ENCODE measurements around the gene SRD5A1. TPM values are rescaled to one million over a fixed set of nuclear protein-coding genes. Genes with fewer than 3 reads are reported as not detected.

SRD5A1 gene
- polyA plus RNA-seq, 2 of the 4 experiments (the other 2 are of a cell fraction): 9.7 to 25.4 TPM

- FAIRE-seq (no peak), ATAC-seq (no peak), DNase-seq (ENCODE audit: low read depth in 1 of 2, low spot score in 1 of 2) (no peak)
- 92% methylated on average over 3 of the region's 3 CpGs for WGBS (ENCODE audit: missing lambda C conversion rate)
- POLR2A ChIA-PET: no interaction called here
- TF ChIP-seq CEBPB (IDR thresholded peaks at IDR 0.05) (no peak), TP53 (CRISPR knock-in tag; IDR thresholded peaks at IDR 0.05) (no peak), ZFP36 (IDR thresholded peaks at IDR 0.05; ENCODE audit: borderline replicate concordance, partially characterized antibody) (no peak), ESRRA (IDR thresholded peaks at IDR 0.05; ENCODE audit: borderline replicate concordance, low read length) (no peak), ELK1 (IDR thresholded peaks at IDR 0.05; ENCODE audit: low read depth, low read length) (no peak), NR3C1 (IDR thresholded peaks at IDR 0.05) (no peak), POLR2AphosphoS2 (conservative IDR thresholded peaks at IDR 0.05; ENCODE audit: low read length) (no peak), EP300 (IDR thresholded peaks at IDR 0.05) (no peak)
- no peaks in the 10 kb centered on the region for H3K4me1 ChIP-seq
- H3K4me3 ChIP-seq: no peak overlapping the region
- no peak overlapping the region for H3K27ac ChIP-seq
- H3K4me2 ChIP-seq: no peak overlapping the region
- H3K9me3 ChIP-seq: peaks cover 14% of the 10 kb centered on the region; the same call in 2 of the 3 replicates
- CTCF ChIA-PET: no interaction called here
These were observed 27.4 kb downstream of the SRD5A1 start for GRCh38 chr5:6660688-6661087.

- FAIRE-seq: no peak
- H3K4me2 ChIP-seq: no peak overlapping the region
- no peak for DNase-seq (ENCODE audit: low read depth in 1 of 2, low spot score in 1 of 2)
- POLR2A ChIA-PET: no interaction called here
- 86% methylated on average over 14 of the region's 15 CpGs for WGBS (ENCODE audit: missing lambda C conversion rate)
- H3K4me3 ChIP-seq: no peak overlapping the region
- H3K27ac ChIP-seq: no peak overlapping the region
- ATAC-seq: no peak
- CTCF ChIA-PET: no interaction called here
- no peak for TF ChIP-seq JUN (IDR thresholded peaks at IDR 0.05)
- TF ChIP-seq JUNB (IDR thresholded peaks at IDR 0.05): no peak
- TF ChIP-seq HOXB5 (CRISPR knock-in tag; IDR thresholded peaks at IDR 0.05): no peak
- TF ChIP-seq MAFK (IDR thresholded peaks at IDR 0.05; ENCODE audit: partially characterized antibody): no peak
- no peak for TF ChIP-seq HOXA7 (CRISPR knock-in tag; IDR thresholded peaks at IDR 0.05)
- TF ChIP-seq EHF (CRISPR knock-in tag; IDR thresholded peaks at IDR 0.05): no peak
- no peak for TF ChIP-seq MYC (IDR thresholded peaks at IDR 0.05; ENCODE audit: borderline replicate concordance, low read length)
- no peak for TF ChIP-seq EP300 (IDR thresholded peaks at IDR 0.05)
- H3K9me3 ChIP-seq: no peaks in the 10 kb centered on the region
- H3K4me1 ChIP-seq: no peaks in the 10 kb centered on the region
These were observed 33.5 kb downstream of the SRD5A1 start for GRCh38 chr5:6666762-6667161.

GRCh38 chr5:6667648-6668047 lies 34.4 kb downstream of the SRD5A1 start:
- Histone ChIP-seq H3K27ac (no peak overlapping the region), H3K4me1 (no peaks in the 10 kb centered on the region), H3K4me3 (no peak overlapping the region), H3K9me3 (no peaks in the 10 kb centered on the region), H3K4me2 (no peak overlapping the region)
- DNase-seq (ENCODE audit: low read depth in 1 of 2, low spot score in 1 of 2) (no peak), ATAC-seq (no peak), FAIRE-seq (no peak)
- ChIA-PET POLR2A (no interaction called here), CTCF (no interaction called here)
- 96% methylated on average over 5 of the region's 5 CpGs for WGBS (ENCODE audit: missing lambda C conversion rate)
- TF ChIP-seq ZSCAN20 (CRISPR knock-in tag; IDR thresholded peaks at IDR 0.05) (no peak), RARB (CRISPR knock-in tag; IDR thresholded peaks at IDR 0.05) (no peak), JUN (IDR thresholded peaks at IDR 0.05) (no peak), REST (IDR thresholded peaks at IDR 0.05) (no peak), KDM1A (IDR thresholded peaks at IDR 0.05; ENCODE audit: low read depth) (no peak), POLR2A (IDR thresholded peaks at IDR 0.05; ENCODE audit: low read length) (no peak), NPAS2 (CRISPR knock-in tag; IDR thresholded peaks at IDR 0.05; ENCODE audit: borderline replicate concordance) (no peak), SMC3 (IDR thresholded peaks at IDR 0.05) (no peak), FOSL2 (IDR thresholded peaks at IDR 0.05) (no peak), FOSL2 (CRISPR knock-in tag; IDR thresholded peaks at IDR 0.05) (no peak), HMGXB4 (CRISPR knock-in tag; IDR thresholded peaks at IDR 0.05; ENCODE audit: borderline replicate concordance) (no peak), CEBPB (IDR thresholded peaks at IDR 0.05) (no peak), TFCP2L1 (CRISPR knock-in tag; IDR thresholded peaks at IDR 0.05) (no peak), PHF8 (IDR thresholded peaks at IDR 0.05; ENCODE audit: borderline replicate concordance, low read depth) (no peak), FOXS1 (CRISPR knock-in tag; IDR thresholded peaks at IDR 0.05) (no peak), TP53 (CRISPR knock-in tag; IDR thresholded peaks at IDR 0.05) (no peak), HOXB13 (CRISPR knock-in tag; IDR thresholded peaks at IDR 0.05; ENCODE audit: low read depth) (no peak), RCOR1 (IDR thresholded peaks at IDR 0.05; ENCODE audit: low read depth, low read length) (no peak), HES2 (IDR thresholded peaks at IDR 0.05) (no peak), HOXA7 (CRISPR knock-in tag; IDR thresholded peaks at IDR 0.05) (no peak), NFE2L2 (conservative IDR thresholded peaks at IDR 0.05; ENCODE audit: low read length) (no peak)

All from A549 (cell line).